Measurements from ENCODE around the gene SFXN3.

SFXN3 gene

GRCh38 chr10:100987685-100988049 lies 43.4 kb upstream of the SFXN3 start:
- TF ChIP-seq POLR2AphosphoS5 (IDR thresholded peaks at IDR 0.05; ENCODE audit: borderline replicate concordance, low read depth, low read length) (no peak), EZH2 (IDR thresholded peaks at IDR 0.05) (no peak), FOXP2 (optimal IDR thresholded peaks at IDR 0.05; ENCODE audit: control extremely low read depth, extremely low read length, insufficient read depth) (no peak)
- no peaks in the 10 kb centered on the region for H3K9me3 ChIP-seq (ENCODE audit: low read depth, low read length)
- no peak overlapping the region for H3K27ac ChIP-seq
- no peak for DNase-seq (ENCODE audit: low read depth, low spot score)
- H3K9ac ChIP-seq (ENCODE audit: insufficient read length): peak overlapping the region; percentile 92
- H3K36me3 ChIP-seq (ENCODE audit: insufficient read depth, low read length): peaks cover 27% of the 10 kb centered on the region
- peak overlapping the region; percentile 90 for H3K4me3 ChIP-seq

GRCh38 chr10:100988166-100988565 lies 42.9 kb upstream of the SFXN3 start:
- no peaks in the 10 kb centered on the region for H3K9me3 ChIP-seq (ENCODE audit: low read depth, low read length)
- no peak for TF ChIP-seq POLR2AphosphoS5 (IDR thresholded peaks at IDR 0.05; ENCODE audit: borderline replicate concordance, low read depth, low read length)
- no peak for TF ChIP-seq EZH2 (IDR thresholded peaks at IDR 0.05)
- no peak for TF ChIP-seq FOXP2 (optimal IDR thresholded peaks at IDR 0.05; ENCODE audit: control extremely low read depth, extremely low read length, insufficient read depth)
- H3K36me3 ChIP-seq (ENCODE audit: insufficient read depth, low read length): peaks cover 27% of the 10 kb centered on the region
- H3K4me3 ChIP-seq: peak overlapping the region; percentile 90
- no peak overlapping the region for H3K27ac ChIP-seq
- DNase-seq (ENCODE audit: low read depth, low spot score): no peak
- H3K9ac ChIP-seq (ENCODE audit: insufficient read length): peak overlapping the region; percentile 92

- peaks cover 27% of the 10 kb centered on the region for H3K36me3 ChIP-seq (ENCODE audit: insufficient read depth, low read length)
- no peak overlapping the region for H3K27ac ChIP-seq
- no peak overlapping the region for H3K9ac ChIP-seq (ENCODE audit: insufficient read length)
- DNase-seq (ENCODE audit: low read depth, low spot score): no peak
- no peaks in the 10 kb centered on the region for H3K9me3 ChIP-seq (ENCODE audit: low read depth, low read length)
- H3K4me3 ChIP-seq: no peak overlapping the region
- TF ChIP-seq EZH2 (IDR thresholded peaks at IDR 0.05) (no peak), POLR2AphosphoS5 (IDR thresholded peaks at IDR 0.05; ENCODE audit: borderline replicate concordance, low read depth, low read length) (no peak), FOXP2 (optimal IDR thresholded peaks at IDR 0.05; ENCODE audit: control extremely low read depth, extremely low read length, insufficient read depth) (no peak)
Measured at GRCh38 chr10:100989088-100989487, 41.9 kb upstream of the SFXN3 start.

GRCh38 chr10:100993986-100994708 lies 36.9 kb upstream of the SFXN3 start:
- no peak for TF ChIP-seq EZH2 (IDR thresholded peaks at IDR 0.05)
- TF ChIP-seq POLR2AphosphoS5 (IDR thresholded peaks at IDR 0.05; ENCODE audit: borderline replicate concordance, low read depth, low read length): no peak
- TF ChIP-seq FOXP2 (optimal IDR thresholded peaks at IDR 0.05; ENCODE audit: control extremely low read depth, extremely low read length, insufficient read depth): no peak
- Histone ChIP-seq H3K4me3 (no peak overlapping the region), H3K36me3 (ENCODE audit: insufficient read depth, low read length) (peaks cover 20% of the 10 kb centered on the region), H3K9me3 (ENCODE audit: low read depth, low read length) (no peaks in the 10 kb centered on the region), H3K27ac (peak overlapping the region; percentile 91), H3K9ac (ENCODE audit: insufficient read length) (no peak overlapping the region)
- DNase-seq (ENCODE audit: low read depth, low spot score): no peak

GRCh38 chr10:100995181-100995580 lies 35.9 kb upstream of the SFXN3 start:
- Histone ChIP-seq H3K27ac (peak overlapping the region; percentile 91), H3K9me3 (ENCODE audit: low read depth, low read length) (no peaks in the 10 kb centered on the region), H3K9ac (ENCODE audit: insufficient read length) (peak overlapping the region; percentile 49), H3K4me3 (0 out of 2 replicates have a peak overlapping the region, but pooled peaks have one; percentile 3), H3K36me3 (ENCODE audit: insufficient read depth, low read length) (peaks cover 14% of the 10 kb centered on the region)
- TF ChIP-seq EZH2 (IDR thresholded peaks at IDR 0.05): no peak
- TF ChIP-seq FOXP2 (optimal IDR thresholded peaks at IDR 0.05; ENCODE audit: control extremely low read depth, extremely low read length, insufficient read depth): no peak
- no peak for TF ChIP-seq POLR2AphosphoS5 (IDR thresholded peaks at IDR 0.05; ENCODE audit: borderline replicate concordance, low read depth, low read length)
- DNase-seq (ENCODE audit: low read depth, low spot score): no peak

- Histone ChIP-seq H3K9ac (ENCODE audit: insufficient read length) (peak overlapping the region; percentile 53), H3K4me3 (peak overlapping the region; percentile 81), H3K9me3 (ENCODE audit: low read depth, low read length) (no peaks in the 10 kb centered on the region), H3K36me3 (ENCODE audit: insufficient read depth, low read length) (no peaks in the 10 kb centered on the region; the same call in 1 of the 2 replicates), H3K27ac (peak overlapping the region; percentile 91; the same call in 1 of the 2 replicates)
- TF ChIP-seq EZH2 (IDR thresholded peaks at IDR 0.05) (no peak), POLR2AphosphoS5 (IDR thresholded peaks at IDR 0.05; ENCODE audit: borderline replicate concordance, low read depth, low read length) (no peak; the same call in 1 of the 2 replicates), FOXP2 (optimal IDR thresholded peaks at IDR 0.05; ENCODE audit: control extremely low read depth, extremely low read length, insufficient read depth) (no peak)
- DNase-seq (ENCODE audit: low read depth, low spot score): no peak
Measured at GRCh38 chr10:100996678-100997359, 34.2 kb upstream of the SFXN3 start.

- TF ChIP-seq EZH2 (IDR thresholded peaks at IDR 0.05): no peak
- TF ChIP-seq FOXP2 (optimal IDR thresholded peaks at IDR 0.05; ENCODE audit: control extremely low read depth, extremely low read length, insufficient read depth): no peak
- no peak for TF ChIP-seq POLR2AphosphoS5 (IDR thresholded peaks at IDR 0.05; ENCODE audit: borderline replicate concordance, low read depth, low read length)
- H3K9me3 ChIP-seq (ENCODE audit: low read depth, low read length): no peaks in the 10 kb centered on the region
- H3K27ac ChIP-seq: peak overlapping the region; percentile 50
- peak overlapping the region; percentile 53 for H3K9ac ChIP-seq (ENCODE audit: insufficient read length)
- DNase-seq (ENCODE audit: low read depth, low spot score): no peak
- H3K36me3 ChIP-seq (ENCODE audit: insufficient read depth, low read length): no peaks in the 10 kb centered on the region; the same call in 1 of the 2 replicates
- H3K4me3 ChIP-seq: peak overlapping the region; percentile 81
Measured at GRCh38 chr10:100997360-100998182, 33.5 kb upstream of the SFXN3 start.
